Panc1 (cell line): ENCODE data around the gene EGFR. TPM values are rescaled to one million over a fixed set of nuclear protein-coding genes. Genes with fewer than 3 reads are reported as not detected.
A peak's percentile ranks its signal among the peaks of the same experiment; 100 is the strongest.

Experiments used
- ATAC-seq: fragments of 200-7000 bp; cut with Tn5 transposase; 2 replicates; pipeline ENCODE4 v1.9.1; 2020; ENCODE audit warnings: mild to moderate bottlenecking, moderate library complexity
- BruUV-seq: library from RNA; stranded (reverse); fragments of 400-500 nt; replicated peaks from 2 replicates; lab custom pipeline; 2021; lab: Mats Ljungman, UMichigan
- CTCF ChIA-PET: fragments of 300-600 bp; sonication (Branson Sonifier 250); formaldehyde crosslinking; loops from one replicate; lab custom pipeline; 2022; ENCODE audit warnings: antibody characterized with exemption; lab: Charles Lee
- POLR2A ChIA-PET: fragments of 300-600 bp; sonication (Branson Sonifier 250); formaldehyde crosslinking; loops from one replicate; lab custom pipeline; 2022; ENCODE audit warnings: antibody characterized with exemption; lab: Charles Lee
- DNase-seq: peaks from one replicate; pipeline ENCODE4 v3.0.0-alpha.2; 2010; ENCODE audit warnings: low read depth, low spot score
- H3K27ac ChIP-seq: 2 replicates; pipeline ENCODE4 v1.5.1; 2011; ENCODE audit warnings: mild to moderate bottlenecking, low read length, inconsistent platforms
- H3K27me3 ChIP-seq: fragments of 200-500 bp; sonication (Bioruptor generic); 2 replicates; pipeline ENCODE4 v1.6.0; 2014; ENCODE audit warnings: low read length, inconsistent platforms; ENCODE audit not compliant: control insufficient read depth, insufficient read depth
- H3K36me3 ChIP-seq: fragments of 200-500 bp; sonication (Bioruptor generic); 2 replicates; pipeline ENCODE4 v1.5.1; 2014; ENCODE audit warnings: inconsistent platforms, mild to moderate bottlenecking, low read length, moderate library complexity; ENCODE audit not compliant: control insufficient read depth, insufficient read depth
- H3K4me1 ChIP-seq: 2 replicates; pipeline ENCODE4 v1.5.1; 2011; ENCODE audit warnings: inconsistent platforms, mild to moderate bottlenecking, low read length, moderate library complexity; ENCODE audit not compliant: control insufficient read depth, insufficient read depth
- H3K4me3 ChIP-seq, 2 experiments: 2 replicates each; pipeline ENCODE4 v1.5.1; 2011 to 2012; ENCODE audit warnings: low read depth in 2 of 2, low read length in 2 of 2, mild to moderate bottlenecking in 2 of 2, inconsistent platforms in 1 of 2, moderate library complexity in 1 of 2
- H3K9me3 ChIP-seq: fragments of 200-500 bp; sonication (Bioruptor generic); 2 replicates; pipeline ENCODE4 v1.5.1; 2014; ENCODE audit warnings: low read depth, mild to moderate bottlenecking, inconsistent platforms, low read length, moderate library complexity; ENCODE audit not compliant: control insufficient read depth, insufficient read depth
- POLR2AphosphoS5 ChIP-seq: IDR thresholded peaks from 2 replicates; pipeline ENCODE4 v1.6.1; 2012; ENCODE audit warnings: mild to moderate bottlenecking, low read depth, low read length, moderate library complexity
- REST ChIP-seq, 2 experiments: IDR thresholded peaks; 2 replicates each; pipeline ENCODE4 v1.6.1; 2011 to 2012; ENCODE audit warnings: low read depth in 2 of 2, control low read depth in 1 of 2, low read length in 1 of 2, mild to moderate bottlenecking in 1 of 2, moderate library complexity in 1 of 2; ENCODE audit not compliant: insufficient read depth in 1 of 2
- SIN3A ChIP-seq: IDR thresholded peaks from 2 replicates; pipeline ENCODE4 v1.6.1; 2012; ENCODE audit warnings: low read depth, mild to moderate bottlenecking, low read length, moderate library complexity, borderline replicate concordance; ENCODE audit not compliant: insufficient read depth
- TCF7L2 ChIP-seq: IDR thresholded peaks from 2 replicates; pipeline ENCODE4 v1.6.1; 2011; ENCODE audit warnings: mild to moderate bottlenecking, low read depth, low read length, inconsistent platforms
- in situ Hi-C: cut with HindIII; loops from 2 replicates; pipeline ENCODE4 v1.10.0; 2016; ENCODE audit warnings: low sequenced_read_pairs, low pct_unique_long_range_greater_than_20kb
- intact Hi-C: fragments of 100-400 bp; cut with micrococcal nuclease; formaldehyde crosslinking; loops from one replicate; pipeline ENCODE4 v1.10.0; 2022; ENCODE audit not compliant: unreplicated experiment
- total RNA-seq: library from RNA; stranded (reverse); gene quantifications from one replicate; pipeline ENCODE4 v1.2.1, GENCODE V29; 2021; ENCODE audit not compliant: unreplicated experiment
- TF ChIP-seq, protein P1 (sequence below): fragments of 450-650 bp; IDR thresholded peaks from 2 replicates; pipeline ENCODE4 v1.5.1; 2017; ENCODE audit warnings: mild to moderate bottlenecking

EGFR gene
- total RNA-seq, 1 experiment from 2014 or later: 156 TPM

DNA sequence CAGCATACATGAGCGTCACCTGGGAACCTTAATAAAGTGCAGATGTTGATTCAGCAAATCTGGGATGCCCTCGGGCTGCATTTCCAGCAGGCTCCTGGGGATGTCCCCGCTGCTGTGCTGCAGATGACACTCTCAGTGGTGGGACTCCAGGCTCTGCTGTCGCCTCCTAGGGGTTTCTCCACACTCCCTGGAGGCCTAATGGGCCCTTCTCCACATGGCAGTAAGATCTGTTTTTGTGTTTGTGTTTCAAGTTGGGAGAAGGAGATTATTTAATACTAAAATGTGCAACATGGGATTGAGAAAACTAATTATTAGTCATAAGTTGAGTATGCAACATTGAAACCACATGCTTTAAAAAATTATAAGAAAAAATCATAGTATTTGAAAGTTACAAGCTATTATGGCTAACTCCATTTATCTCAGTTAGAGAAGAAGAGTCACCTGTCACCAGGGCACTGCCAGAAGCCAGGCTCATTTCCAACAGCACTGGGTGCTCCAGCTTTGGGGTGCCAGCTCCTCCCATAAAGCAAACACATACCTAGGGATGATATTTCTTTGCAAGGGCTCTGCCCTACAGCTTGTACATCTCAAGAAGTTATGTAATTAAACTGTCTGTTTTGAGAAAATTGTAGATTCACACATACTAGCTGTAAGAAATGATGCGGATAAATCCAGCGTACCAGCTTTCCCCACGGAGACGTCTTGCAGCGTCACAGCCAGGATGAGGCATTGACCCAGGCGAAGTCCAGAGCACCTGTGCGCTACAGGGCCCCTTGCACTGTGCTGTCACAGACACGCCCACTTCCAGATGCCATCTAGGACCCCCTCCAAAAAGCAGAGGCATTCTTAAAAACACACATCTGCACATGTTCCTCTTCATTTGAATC lies 106.4 kb downstream of the EGFR start:
- in situ Hi-C loops: no loop called here
- no peak overlapping the region for H3K4me3 ChIP-seq
- DNase-seq (no peak), ATAC-seq (no peak)
- peaks cover 71% of the 10 kb centered on the region for H3K4me1 ChIP-seq
- no peak for TF ChIP-seq TCF7L2
- TF ChIP-seq, protein P1, sequence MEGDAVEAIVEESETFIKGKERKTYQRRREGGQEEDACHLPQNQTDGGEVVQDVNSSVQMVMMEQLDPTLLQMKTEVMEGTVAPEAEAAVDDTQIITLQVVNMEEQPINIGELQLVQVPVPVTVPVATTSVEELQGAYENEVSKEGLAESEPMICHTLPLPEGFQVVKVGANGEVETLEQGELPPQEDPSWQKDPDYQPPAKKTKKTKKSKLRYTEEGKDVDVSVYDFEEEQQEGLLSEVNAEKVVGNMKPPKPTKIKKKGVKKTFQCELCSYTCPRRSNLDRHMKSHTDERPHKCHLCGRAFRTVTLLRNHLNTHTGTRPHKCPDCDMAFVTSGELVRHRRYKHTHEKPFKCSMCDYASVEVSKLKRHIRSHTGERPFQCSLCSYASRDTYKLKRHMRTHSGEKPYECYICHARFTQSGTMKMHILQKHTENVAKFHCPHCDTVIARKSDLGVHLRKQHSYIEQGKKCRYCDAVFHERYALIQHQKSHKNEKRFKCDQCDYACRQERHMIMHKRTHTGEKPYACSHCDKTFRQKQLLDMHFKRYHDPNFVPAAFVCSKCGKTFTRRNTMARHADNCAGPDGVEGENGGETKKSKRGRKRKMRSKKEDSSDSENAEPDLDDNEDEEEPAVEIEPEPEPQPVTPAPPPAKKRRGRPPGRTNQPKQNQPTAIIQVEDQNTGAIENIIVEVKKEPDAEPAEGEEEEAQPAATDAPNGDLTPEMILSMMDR: peak; percentile 56
- 0 out of 2 replicates have a peak overlapping the region, but pooled peaks have one; percentile 44 for H3K27ac ChIP-seq
- no peaks in the 10 kb centered on the region for H3K9me3 ChIP-seq
- no peaks in the 10 kb centered on the region for H3K36me3 ChIP-seq
- intact Hi-C loops: no loop called here
- ChIA-PET CTCF (no interaction called here), POLR2A (interaction anchor here (0.6 kb wide), 1 partner anchor 48 kb away, joined by 3 read pairs; no protein-coding TSS in a partner anchor)
- H3K27me3 ChIP-seq: no peaks in the 10 kb centered on the region
- BruUV-seq: no TSS peak

DNA sequence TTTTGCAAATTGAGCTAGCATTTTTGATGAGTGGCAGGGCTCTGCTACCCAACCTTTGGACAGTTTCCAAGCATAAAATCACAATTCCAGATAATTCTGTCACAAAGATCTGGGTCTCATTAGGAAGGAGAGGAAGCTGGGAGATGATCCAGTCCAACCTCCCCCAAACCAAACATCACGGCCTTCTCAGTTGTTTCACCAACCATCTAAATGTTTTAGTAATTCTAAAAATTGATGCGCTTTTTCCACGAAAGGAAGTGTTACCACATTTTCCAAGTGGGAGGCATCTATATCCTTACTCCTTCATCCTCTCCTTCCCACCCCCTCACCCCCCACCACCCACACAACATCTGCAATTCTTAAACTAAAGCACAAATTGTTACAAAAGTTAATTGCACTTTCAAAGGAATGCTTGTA lies 108.3 kb downstream of the EGFR start:
- DNase-seq (no peak), ATAC-seq (no peak)
- Histone ChIP-seq H3K9me3 (no peaks in the 10 kb centered on the region), H3K27ac (peak overlapping the region; percentile 99), H3K4me1 (peaks cover 78% of the 10 kb centered on the region), H3K27me3 (no peaks in the 10 kb centered on the region), H3K4me3 (no peak overlapping the region), H3K36me3 (no peaks in the 10 kb centered on the region)
- no peak for TF ChIP-seq POLR2AphosphoS5
- TF ChIP-seq, protein P1: no peak
- no peak for TF ChIP-seq REST (IDR thresholded peaks at IDR 0.05; ENCODE audit: insufficient read depth in 1 of 2, low read depth in 2 of 2, low read length in 1 of 2)
- no peak for TF ChIP-seq SIN3A
- TF ChIP-seq TCF7L2: no peak
- BruUV-seq: no TSS peak
- intact Hi-C loops (no loop called here), in situ Hi-C loops (no loop called here)
- POLR2A ChIA-PET: no interaction called here
- CTCF ChIA-PET: no interaction called here
